ENCODE results near the gene PROM1. TPM values are rescaled to one million over a fixed set of nuclear protein-coding genes. Genes with fewer than 3 reads are reported as not detected.

Gene PROM1
- total RNA-seq, 1 experiment from 2014 or later: 17.7 TPM

GRCh38 chr4:15930314-15930713, 153.5 kb downstream of the PROM1 start (continued):
- TF ChIP-seq REST (IDR thresholded peaks at IDR 0.05; ENCODE audit: low read depth): no peak
- no peak for TF ChIP-seq POLR2AphosphoS5 (IDR thresholded peaks at IDR 0.05; ENCODE audit: low read depth, low read length)
- TF ChIP-seq EGR1 (IDR thresholded peaks at IDR 0.05; ENCODE audit: low read depth): no peak

GRCh38 chr4:15929540-15929939, 154.3 kb downstream of the PROM1 start:
- H3K27ac ChIP-seq (ENCODE audit: low read depth, low read length): no peak overlapping the region
- no peaks in the 10 kb centered on the region for H3K36me3 ChIP-seq (ENCODE audit: control insufficient read depth in 1 of 2, insufficient read depth in 2 of 2, low read length in 2 of 2)
- no peak for DNase-seq (ENCODE audit: low read depth, low spot score)
- H3K9me3 ChIP-seq (ENCODE audit: control insufficient read depth in 1 of 2, insufficient read depth in 1 of 2, low read depth in 1 of 2, low read length in 2 of 2): no peaks in the 10 kb centered on the region
- H3K9ac ChIP-seq (ENCODE audit: low read length): no peak overlapping the region
- intact Hi-C loops (cut with micrococcal nuclease): no loop called here
- no peaks in the 10 kb centered on the region for H3K9me2 ChIP-seq (ENCODE audit: insufficient read depth)
- H3K4me1 ChIP-seq (ENCODE audit: control insufficient read depth in 1 of 2, insufficient read depth in 2 of 2, low read length in 2 of 2): no peaks in the 10 kb centered on the region
- H2AFZ ChIP-seq (ENCODE audit: low read depth, low read length, poor library complexity, severe bottlenecking): no peak overlapping the region
- no peak for ATAC-seq
- no peaks in the 10 kb centered on the region for H3K79me2 ChIP-seq (ENCODE audit: insufficient read depth, low read length)
- ChIA-PET POLR2A (no interaction called here), CTCF (no interaction called here), RAD21 (ENCODE audit: low non-redundant PET in 1 of 2, low total read pairs in 2 of 2, uncharacterized antibody in 2 of 2, unreplicated experiment in 2 of 2) (no interaction called here)
- no peak overlapping the region for H3K4me2 ChIP-seq (ENCODE audit: low read length)
- no peaks in the 10 kb centered on the region for H3K27me3 ChIP-seq (ENCODE audit: insufficient read depth, low read length)
- BruUV-seq (replicated peaks): no TSS peak
- TF ChIP-seq ZFX (IDR thresholded peaks at IDR 0.05): no peak
- TF ChIP-seq MAX (IDR thresholded peaks at IDR 0.05): no peak
- no peak for TF ChIP-seq SIN3A (IDR thresholded peaks at IDR 0.05; ENCODE audit: low read depth)
- no peak for TF ChIP-seq TCF7L2 (IDR thresholded peaks at IDR 0.05; ENCODE audit: borderline replicate concordance, extremely low read depth, insufficient read depth, insufficient read length)
- TF ChIP-seq EGR1 (IDR thresholded peaks at IDR 0.05; ENCODE audit: low read depth): no peak
- no peak for TF ChIP-seq CEBPB (IDR thresholded peaks at IDR 0.05; ENCODE audit: low read depth)
- TF ChIP-seq EZH2 (IDR thresholded peaks at IDR 0.05): no peak
- H3K4me3 ChIP-seq (replicated peaks in 1 of 2; ENCODE audit: low read depth in 1 of 2, low read length in 2 of 2): no peak overlapping the region
- no peaks in the 10 kb centered on the region for H4K20me1 ChIP-seq (ENCODE audit: insufficient read depth)

All from HCT116 (cell line).